A673 (cell line): ENCODE measurements around the gene FUT2. TPM values are rescaled to one million over a fixed set of nuclear protein-coding genes. Genes with fewer than 3 reads are reported as not detected.
A peak's percentile ranks its signal among the peaks of the same experiment; 100 is the strongest.

Experiments
- Bru-seq: library from RNA; stranded (reverse); fragments of 400-500 nt; gene quantifications from one replicate; lab custom pipeline; 2021; lab: Mats Ljungman, UMichigan
- BruChase-seq, 2 experiments: library from RNA; stranded (reverse); fragments of 400-500 nt; gene quantifications; one replicate each; lab custom pipeline; 2021; lab: Mats Ljungman, UMichigan
- BruUV-seq: library from RNA; stranded (reverse); fragments of 400-500 nt; replicated peaks from 2 replicates; lab custom pipeline; 2021; lab: Mats Ljungman, UMichigan
- CTCF ChIA-PET: fragments of 300-600 bp; sonication (Branson Sonifier 250); formaldehyde crosslinking; loops from one replicate; lab custom pipeline; 2022; ENCODE audit warnings: antibody characterized with exemption; lab: Charles Lee
- POLR2A ChIA-PET: fragments of 300-600 bp; sonication (Branson Sonifier 250); formaldehyde crosslinking; loops from one replicate; lab custom pipeline; 2022; ENCODE audit warnings: antibody characterized with exemption; ENCODE audit not compliant: low non-redundant PET; lab: Charles Lee
- DNase-seq: peaks from one replicate; pipeline ENCODE4 v3.0.0-alpha.2; 2015; ENCODE audit warnings: low spot score
- H3K27ac ChIP-seq: fragments of 200-600 bp; sonication (generic); 2 replicates; pipeline ENCODE4 v1.5.1; 2016; ENCODE audit warnings: mixed run types, low read depth, mild to moderate bottlenecking, mixed read lengths, antibody characterized with exemption, low read length; ENCODE audit not compliant: poor library complexity, severe bottlenecking
- H3K27me3 ChIP-seq: fragments of 200-600 bp; sonication (generic); replicated peaks from 2 replicates; pipeline ENCODE4 v1.6.1; 2017; ENCODE audit warnings: mixed run types, low read depth, mild to moderate bottlenecking, mixed read lengths, antibody characterized with exemption, low read length; ENCODE audit not compliant: insufficient read depth, poor library complexity
- H3K36me3 ChIP-seq: fragments of 200-600 bp; sonication (generic); 2 replicates; pipeline ENCODE4 v1.6.1; 2016; ENCODE audit warnings: mixed run types, mild to moderate bottlenecking, mixed read lengths, antibody characterized with exemption, low read length; ENCODE audit not compliant: insufficient read depth, poor library complexity, severe bottlenecking
- H3K4me1 ChIP-seq: fragments of 200-600 bp; sonication (generic); 2 replicates; pipeline ENCODE4 v1.6.1; 2017; ENCODE audit warnings: mixed run types, mild to moderate bottlenecking, mixed read lengths, antibody characterized with exemption, low read length; ENCODE audit not compliant: insufficient read depth, poor library complexity, severe bottlenecking
- H3K4me3 ChIP-seq: fragments of 200-600 bp; sonication (generic); 2 replicates; pipeline ENCODE4 v1.5.1; 2016; ENCODE audit warnings: low read depth, mixed run types, mild to moderate bottlenecking, mixed read lengths, low read length; ENCODE audit not compliant: poor library complexity, severe bottlenecking
- H3K9me3 ChIP-seq: fragments of 200-600 bp; sonication (generic); 2 replicates; pipeline ENCODE4 v1.6.1; 2016; ENCODE audit warnings: mixed run types, low read depth, mild to moderate bottlenecking, mixed read lengths, antibody characterized with exemption, low read length; ENCODE audit not compliant: poor library complexity, severe bottlenecking
- CTCF ChIP-seq: fragments of 300-800, 200-600 bp; sonication (generic); conservative IDR thresholded peaks from 2 replicates; pipeline ENCODE4 v1.5.1; 2017; ENCODE audit warnings: low read depth, mild to moderate bottlenecking, antibody characterized with exemption, low read length, moderate library complexity, mixed read lengths
- EZH2 ChIP-seq: fragments of 200-600 bp; sonication (generic); IDR thresholded peaks from 2 replicates; pipeline ENCODE4 v1.6.1; 2017; ENCODE audit warnings: borderline replicate concordance, low read depth, mild to moderate bottlenecking, mixed read lengths, antibody characterized with exemption, low read length; ENCODE audit not compliant: poor library complexity, severe bottlenecking
- intact Hi-C: fragments of 100-400 bp; cut with micrococcal nuclease; formaldehyde crosslinking; loops from one replicate; pipeline ENCODE4 v1.10.0; 2022; ENCODE audit not compliant: unreplicated experiment
- long read RNA-seq: library from polyadenylated mRNA; stranded (forward); transcript quantifications from one replicate; pipeline ENCODE4 v2.0.0, GENCODE V29; 2022
- total RNA-seq: library from RNA; stranded (reverse); gene quantifications from 2 replicates; pipeline ENCODE4 v1.2.3, GENCODE V29; 2021

The FUT2 gene
- total RNA-seq: not detected in 2 replicates
- Bru-seq, nascent RNA: percentile 7 among the genes with signal in this experiment
- BruChase-seq, experiment 1, labeled RNA remaining after a 2-hour chase: percentile 8 among the genes with signal in this experiment
- not detected for BruChase-seq, experiment 2, labeled RNA remaining after a 6-hour chase
- long read RNA-seq, partial matches to known transcripts: 0 of 1 reads
- long read RNA-seq, other reads (novel, unspliced or antisense): 1 of 1 reads

- no TSS peak for BruUV-seq
- ChIA-PET POLR2A (no interaction called here), CTCF (no interaction called here)
- H3K27me3 ChIP-seq: no peaks in the 10 kb centered on the region
- peak within 1 kb of the TSS; percentile 27 for H3K4me3 ChIP-seq
- H3K4me1 ChIP-seq: peaks cover 10% of the 10 kb centered on the region
- no peak for DNase-seq
- TF ChIP-seq EZH2 (no peak), CTCF (no peak)
- H3K9me3 ChIP-seq: no peaks in the 10 kb centered on the region
- H3K36me3 ChIP-seq: no peaks in the 10 kb centered on the region
- H3K27ac ChIP-seq: peak within 1 kb of the TSS; percentile 50
- intact Hi-C loops: no loop called here
These were observed at the start of gene FUT2 for GRCh38 chr19:48695743-48696352. Gene FUT2 (plus strand): TSS chr19:48695971. CDS start chr19:48702957, 6,986 bp downstream.

DNA sequence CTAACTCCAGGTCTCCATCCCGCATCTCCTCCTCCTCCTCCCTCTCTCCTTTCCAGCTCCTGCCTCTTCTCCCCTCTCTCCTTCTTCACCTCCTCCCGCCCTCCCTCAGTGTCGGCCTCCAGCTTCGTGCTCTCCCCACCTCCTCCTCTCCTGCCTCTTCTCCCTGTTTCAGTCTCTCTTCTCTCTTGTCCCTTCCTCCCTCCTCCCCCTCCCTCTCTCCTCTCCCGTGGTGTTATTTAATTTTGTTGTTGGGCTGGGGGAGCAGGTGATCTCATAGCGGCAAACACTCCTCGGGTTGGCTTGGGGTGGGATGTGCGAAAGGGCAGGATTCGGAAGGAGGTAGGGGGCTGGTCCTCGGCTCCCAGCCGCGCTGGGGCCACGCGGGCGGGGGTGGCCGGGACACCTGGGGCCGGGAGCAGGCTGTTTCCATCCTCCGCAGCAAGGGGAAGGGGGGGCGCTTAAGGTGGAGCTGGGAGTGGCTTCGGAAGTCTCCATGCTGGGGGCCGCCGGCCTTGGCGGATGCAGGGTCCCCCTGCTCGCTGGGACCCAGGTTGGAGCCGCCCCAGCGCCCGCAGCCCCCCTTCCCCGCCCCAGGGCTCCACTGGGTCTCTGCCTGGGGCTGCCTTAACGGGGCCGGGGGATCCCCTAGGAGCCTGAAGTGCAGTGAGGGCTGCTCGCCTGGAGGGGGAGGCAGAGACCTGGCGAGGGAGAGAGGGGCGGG lies 49.6 kb upstream of the FUT2 start, which contains the start of gene CA11:
Gene CA11 (minus strand): TSS at position 187 of the 721 bp plus-strand sequence. CDS start 555 bp downstream, outside the sequence.
- no peaks in the 10 kb centered on the region for H3K36me3 ChIP-seq
- ChIA-PET POLR2A (no interaction called here), CTCF (interaction anchor here (0.6 to 1.8 kb wide), 5 partner anchors 68 to 324 kb away, joined by 3 to 8 read pairs (median 4); no protein-coding TSS in a partner anchor)
- H3K4me3 ChIP-seq: peak within 1 kb of the TSS; percentile 62
- no peaks in the 10 kb centered on the region for H3K9me3 ChIP-seq
- peak within 1 kb of the TSS; percentile 77 for H3K27ac ChIP-seq
- BruUV-seq: no TSS peak
- no peaks in the 10 kb centered on the region for H3K27me3 ChIP-seq
- H3K4me1 ChIP-seq: peaks cover 26% of the 10 kb centered on the region
- DNase-seq: peak; percentile 97
- intact Hi-C loops: loop anchor here (5.0 to 10.0 kb wide), 4 partner anchors 66 to 319 kb away; partner anchors contain the start of genes FTL and HSD17B14
- peak; percentile 94 for TF ChIP-seq CTCF
- no peak for TF ChIP-seq EZH2

GRCh38 chr19:48646722-48647216 lies 49.0 kb upstream of the FUT2 start:
- ChIA-PET POLR2A (no interaction called here), CTCF (no interaction called here)
- DNase-seq: no peak
- BruUV-seq: no TSS peak
- no peak for TF ChIP-seq CTCF
- no peak for TF ChIP-seq EZH2
- Histone ChIP-seq H3K9me3 (no peaks in the 10 kb centered on the region), H3K4me1 (peaks cover 26% of the 10 kb centered on the region), H3K36me3 (no peaks in the 10 kb centered on the region), H3K27ac (peak overlapping the region; percentile 77), H3K4me3 (peak overlapping the region; percentile 62), H3K27me3 (no peaks in the 10 kb centered on the region)
- intact Hi-C loops: loop anchor here (5.0 to 10.0 kb wide), 4 partner anchors 66 to 318 kb away; partner anchors contain the start of genes FTL and HSD17B14
